NCI-H2081 treated with DMSO at 0.1 percent for 48 hours (cell line): ENCODE measurements around the gene OR9A4.

Source experiments
- DNase-seq: peaks from one replicate; lab custom pipeline; 2025; lab: John Stamatoyannopoulos, UW

The OR9A4 gene

GRCh38 chr7:141949021-141949420, 32.8 kb downstream of the OR9A4 start:
- DNase-seq = no peak

- no peak for DNase-seq
Observed at GRCh38 chr7:141949451-141949850, 33.3 kb downstream of the OR9A4 start.

GRCh38 chr7:141949911-141950310, 33.7 kb downstream of the OR9A4 start:
- DNase-seq = no peak

- no peak for DNase-seq
Observed at GRCh38 chr7:141950806-141951205, 34.6 kb downstream of the OR9A4 start.

GRCh38 chr7:141952461-141952860, 36.3 kb downstream of the OR9A4 start:
- DNase-seq = no peak

- DNase-seq = no peak
Observed at GRCh38 chr7:141954334-141954733, 38.1 kb downstream of the OR9A4 start.

GRCh38 chr7:141956084-141956483, 39.9 kb downstream of the OR9A4 start:
- no peak for DNase-seq

- DNase-seq = no peak
Observed at GRCh38 chr7:141960687-141961422, 44.7 kb downstream of the OR9A4 start.
